ENCODE measurements around the gene YAF2.
"Not testable (repeated sequence)": the region's sequence is repeated elsewhere in the genome, so short reads cannot be mapped to it uniquely, and the experiment has no call there.

The YAF2 gene

GRCh38 chr12:42267413-42268190 lies 29.6 kb upstream of the YAF2 start:
- H3K4me3 ChIP-seq (ENCODE audit: low read length): no peak overlapping the region
- TF ChIP-seq ZNF274 (IDR thresholded peaks at IDR 0.05; ENCODE audit: low read depth, low read length): no peak

GRCh38 chr12:42266579-42267230 lies 28.7 kb upstream of the YAF2 start:
- no peak for TF ChIP-seq ZNF274 (IDR thresholded peaks at IDR 0.05; ENCODE audit: low read depth, low read length)
- no peak overlapping the region for H3K4me3 ChIP-seq (ENCODE audit: low read length)

GRCh38 chr12:42262271-42262670 lies 24.2 kb upstream of the YAF2 start:
- TF ChIP-seq ZNF274 (IDR thresholded peaks at IDR 0.05; ENCODE audit: low read depth, low read length): no peak
- H3K4me3 ChIP-seq (ENCODE audit: low read length): no peak overlapping the region

- H3K4me3 ChIP-seq (ENCODE audit: low read length): no peak overlapping the region
- TF ChIP-seq ZNF274 (IDR thresholded peaks at IDR 0.05; ENCODE audit: low read depth, low read length): no peak
Observed at GRCh38 chr12:42261708-42262107, 23.7 kb upstream of the YAF2 start.

GRCh38 chr12:42260518-42260917 lies 22.5 kb upstream of the YAF2 start:
- no peak for TF ChIP-seq ZNF274 (IDR thresholded peaks at IDR 0.05; ENCODE audit: low read depth, low read length)
- H3K4me3 ChIP-seq (ENCODE audit: low read length): no peak overlapping the region

- no peak overlapping the region for H3K4me3 ChIP-seq (ENCODE audit: low read length)
- TF ChIP-seq ZNF274 (IDR thresholded peaks at IDR 0.05; ENCODE audit: low read depth, low read length): no peak
Observed at GRCh38 chr12:42259699-42260098, 21.7 kb upstream of the YAF2 start.

- TF ChIP-seq ZNF274 (IDR thresholded peaks at IDR 0.05; ENCODE audit: low read depth, low read length): no peak
- H3K4me3 ChIP-seq (ENCODE audit: low read length): no peak overlapping the region
Observed at GRCh38 chr12:42255866-42256261, 17.8 kb upstream of the YAF2 start.

GRCh38 chr12:42255221-42255865 lies 17.3 kb upstream of the YAF2 start:
- no peak for TF ChIP-seq ZNF274 (IDR thresholded peaks at IDR 0.05; ENCODE audit: low read depth, low read length)
- no peak overlapping the region for H3K4me3 ChIP-seq (ENCODE audit: low read length)

GRCh38 chr12:42252645-42253044 lies 14.6 kb upstream of the YAF2 start:
- not testable (repeated sequence) for H3K4me3 ChIP-seq (ENCODE audit: low read length)

GRCh38 chr12:42249033-42249432 lies 11.0 kb upstream of the YAF2 start:
- not testable (repeated sequence) for H3K4me3 ChIP-seq (ENCODE audit: low read length)

GRCh38 chr12:42240131-42240750 lies 2.2 kb upstream of the YAF2 start:
- TF ChIP-seq ZNF274 (IDR thresholded peaks at IDR 0.05; ENCODE audit: low read depth, low read length): no peak
- no peak overlapping the region for H3K4me3 ChIP-seq (ENCODE audit: low read length)

GRCh38 chr12:42237853-42238239 lies 202 bp downstream of the YAF2 start:
- peak overlapping the region; percentile 91 for H3K4me3 ChIP-seq (ENCODE audit: low read length)
- TF ChIP-seq ZNF274 (IDR thresholded peaks at IDR 0.05; ENCODE audit: low read depth, low read length): no peak

GRCh38 chr12:42237052-42237852 lies 796 bp downstream of the YAF2 start:
- TF ChIP-seq ZNF274 (IDR thresholded peaks at IDR 0.05; ENCODE audit: low read depth, low read length): no peak
- H3K4me3 ChIP-seq (ENCODE audit: low read length): peak overlapping the region; percentile 91

- H3K4me3 ChIP-seq (ENCODE audit: low read length): peak overlapping the region; percentile 35
- no peak for TF ChIP-seq ZNF274 (IDR thresholded peaks at IDR 0.05; ENCODE audit: low read depth, low read length)
Observed at GRCh38 chr12:42236017-42236416, 2.0 kb downstream of the YAF2 start.

All from GM08714 (cell line).